Measurements from ENCODE around the gene USP54. TPM values are rescaled to one million over a fixed set of nuclear protein-coding genes. Genes with fewer than 3 reads are reported as not detected.
A peak's percentile ranks its signal among the peaks of the same experiment; 100 is the strongest.

USP54 gene
- polyA plus RNA-seq, 1 of the 3 experiments (the other 2 are of a cell fraction), result 6.5 TPM

DNA sequence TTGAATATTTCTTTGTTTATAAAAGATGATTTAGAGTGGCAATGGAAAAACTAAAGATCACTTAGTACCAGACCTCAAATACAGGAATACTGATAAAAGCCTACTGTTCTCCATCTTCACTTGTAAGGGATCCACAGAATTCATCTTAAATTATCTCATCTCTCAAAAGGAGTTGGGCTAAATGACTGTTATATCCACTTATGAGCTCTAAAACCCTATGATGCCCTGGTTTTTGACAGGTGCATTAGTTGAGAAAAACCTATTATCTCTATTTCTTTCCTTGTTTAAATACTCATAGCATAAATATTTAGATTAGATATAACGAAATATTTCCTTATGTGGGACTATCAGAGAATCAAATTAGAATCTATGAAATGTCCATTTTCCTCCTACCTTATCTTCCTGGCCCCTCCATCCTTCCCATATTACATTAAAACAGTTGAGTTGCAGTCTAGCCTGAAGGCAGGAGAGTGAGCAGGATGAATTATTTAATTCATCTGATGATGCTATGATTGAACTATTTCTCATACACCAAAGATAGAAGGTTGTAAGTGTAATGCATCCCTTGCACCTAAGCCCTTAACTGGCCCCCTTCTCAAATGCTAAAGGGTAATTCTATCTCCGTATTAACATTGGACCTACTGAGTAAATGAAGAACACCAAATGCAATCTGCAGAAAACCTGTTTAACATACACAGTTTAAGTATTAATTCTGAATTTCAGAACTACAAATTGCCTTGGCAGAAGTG, 125.0 kb downstream of the USP54 start:
- Histone ChIP-seq H3K9me2 (no peaks in the 10 kb centered on the region), H3K36me3 (replicated peaks in 1 of 2; ENCODE audit: control insufficient read depth in 1 of 2, insufficient read depth in 2 of 2, low read length in 1 of 2) (peaks cover 47 to 61% of the 10 kb centered on the region in 2 experiments), H3K9me3 (no peaks in the 10 kb centered on the region), H4K20me1 (ENCODE audit: insufficient read depth) (no peaks in the 10 kb centered on the region), H3K9ac (no peak overlapping the region), H3K27ac (ENCODE audit: low read depth in 2 of 2, low read length in 1 of 2) (no peak overlapping the region), H2AFZ (ENCODE audit: low read depth) (no peak overlapping the region), H3K27me3 (ENCODE audit: insufficient read depth) (no peaks in the 10 kb centered on the region), H3K4me2 (no peak overlapping the region), H3K4me1 (ENCODE audit: control insufficient read depth in 1 of 2, insufficient read depth in 2 of 2, low read depth in 1 of 2, low read length in 1 of 2) (peaks cover 0 to 5% of the 10 kb centered on the region in 2 experiments; a peak in 2 of 4 replicates), H3K79me2 (ENCODE audit: insufficient read depth) (no peaks in the 10 kb centered on the region), H3F3A (replicated peaks; ENCODE audit: insufficient read depth) (no peaks in the 10 kb centered on the region), H3K4me3 (ENCODE audit: low read depth in 2 of 2, low read length in 1 of 2) (no peak overlapping the region)
- peak; percentile 58 for DNase-seq
- 66% methylated on average over 2 of the region's 2 CpGs for WGBS (ENCODE audit: low lambda C conversion rate)
- TF ChIP-seq EP300 (IDR thresholded peaks at IDR 0.05; ENCODE audit: borderline replicate concordance in 1 of 2, low read depth in 1 of 2, low read length in 1 of 2) (peak in 1 of 2 experiments; percentile 70; a peak in 2 of 4 replicates), GATA2 (CRISPR knock-in tag; IDR thresholded peaks at IDR 0.05) (peak; percentile 95), RCOR1 (IDR thresholded peaks at IDR 0.05; ENCODE audit: low read length) (peak; percentile 92)
- TF ChIP-seq, protein P1, sequence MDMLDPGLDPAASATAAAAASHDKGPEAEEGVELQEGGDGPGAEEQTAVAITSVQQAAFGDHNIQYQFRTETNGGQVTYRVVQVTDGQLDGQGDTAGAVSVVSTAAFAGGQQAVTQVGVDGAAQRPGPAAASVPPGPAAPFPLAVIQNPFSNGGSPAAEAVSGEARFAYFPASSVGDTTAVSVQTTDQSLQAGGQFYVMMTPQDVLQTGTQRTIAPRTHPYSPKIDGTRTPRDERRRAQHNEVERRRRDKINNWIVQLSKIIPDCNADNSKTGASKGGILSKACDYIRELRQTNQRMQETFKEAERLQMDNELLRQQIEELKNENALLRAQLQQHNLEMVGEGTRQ (IDR thresholded peaks at IDR 0.05; ENCODE audit: borderline replicate concordance, low read depth, low read length), result no peak
- POLR2A ChIA-PET, result no interaction called here
- CTCF ChIA-PET, result interaction anchor here (1.0 to 1.1 kb wide), 3 partner anchors 27 to 48 kb away, joined by 3 read pairs; no protein-coding TSS in a partner anchor

DNA sequence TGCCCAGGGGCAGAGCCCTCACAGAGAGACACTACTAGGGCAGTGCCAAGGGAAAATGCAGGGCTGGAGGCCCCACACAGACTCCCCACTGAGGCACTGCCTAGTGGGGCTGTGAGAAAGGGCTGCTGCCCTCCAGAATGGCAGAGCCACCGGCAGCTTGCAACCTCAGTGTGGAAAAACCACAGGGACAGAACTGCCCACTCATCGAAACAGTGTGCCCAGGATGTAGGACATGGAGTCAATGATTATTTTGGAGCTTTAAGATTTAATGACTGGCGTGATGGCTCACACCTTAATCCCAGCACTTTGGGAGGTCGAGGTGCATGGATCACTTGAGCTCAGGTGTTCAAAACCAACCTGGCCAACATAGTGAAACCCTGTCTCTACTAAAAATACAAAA, 130.2 kb downstream of the USP54 start:
- Histone ChIP-seq H3K9me3 (no peaks in the 10 kb centered on the region), H3K4me1 (ENCODE audit: control insufficient read depth in 1 of 2, insufficient read depth in 2 of 2, low read depth in 1 of 2, low read length in 1 of 2) (peaks cover 0 to 5% of the 10 kb centered on the region in 2 experiments; a peak in 2 of 4 replicates), H3K36me3 (replicated peaks in 1 of 2; ENCODE audit: control insufficient read depth in 1 of 2, insufficient read depth in 2 of 2, low read length in 1 of 2) (peaks cover 8 to 40% of the 10 kb centered on the region in 2 experiments), H3F3A (replicated peaks; ENCODE audit: insufficient read depth) (no peaks in the 10 kb centered on the region), H2AFZ (ENCODE audit: low read depth) (no peak overlapping the region), H3K9ac (no peak overlapping the region), H3K79me2 (ENCODE audit: insufficient read depth) (no peaks in the 10 kb centered on the region), H3K27ac (ENCODE audit: low read depth in 2 of 2, low read length in 1 of 2) (no peak overlapping the region), H3K4me2 (no peak overlapping the region), H3K4me3 (ENCODE audit: low read depth in 2 of 2, low read length in 1 of 2) (no peak overlapping the region), H3K9me2 (no peaks in the 10 kb centered on the region), H4K20me1 (ENCODE audit: insufficient read depth) (no peaks in the 10 kb centered on the region), H3K27me3 (ENCODE audit: insufficient read depth) (no peaks in the 10 kb centered on the region)
- ChIA-PET CTCF (no interaction called here), POLR2A (no interaction called here)
- 95% methylated on average over 4 of the region's 4 CpGs for WGBS (ENCODE audit: low lambda C conversion rate)
- DNase-seq, result no peak
- no peak for TF ChIP-seq CHD2 (IDR thresholded peaks at IDR 0.05; ENCODE audit: low read length, partially characterized antibody)
- no peak for TF ChIP-seq RCOR1 (IDR thresholded peaks at IDR 0.05; ENCODE audit: low read length)
- no peak for TF ChIP-seq SIN3A (IDR thresholded peaks at IDR 0.05; ENCODE audit: borderline replicate concordance, low read depth, low read length)
- no peak for TF ChIP-seq EP300 (IDR thresholded peaks at IDR 0.05; ENCODE audit: borderline replicate concordance in 1 of 2, low read depth in 1 of 2, low read length in 1 of 2)
- TF ChIP-seq, protein P2, sequence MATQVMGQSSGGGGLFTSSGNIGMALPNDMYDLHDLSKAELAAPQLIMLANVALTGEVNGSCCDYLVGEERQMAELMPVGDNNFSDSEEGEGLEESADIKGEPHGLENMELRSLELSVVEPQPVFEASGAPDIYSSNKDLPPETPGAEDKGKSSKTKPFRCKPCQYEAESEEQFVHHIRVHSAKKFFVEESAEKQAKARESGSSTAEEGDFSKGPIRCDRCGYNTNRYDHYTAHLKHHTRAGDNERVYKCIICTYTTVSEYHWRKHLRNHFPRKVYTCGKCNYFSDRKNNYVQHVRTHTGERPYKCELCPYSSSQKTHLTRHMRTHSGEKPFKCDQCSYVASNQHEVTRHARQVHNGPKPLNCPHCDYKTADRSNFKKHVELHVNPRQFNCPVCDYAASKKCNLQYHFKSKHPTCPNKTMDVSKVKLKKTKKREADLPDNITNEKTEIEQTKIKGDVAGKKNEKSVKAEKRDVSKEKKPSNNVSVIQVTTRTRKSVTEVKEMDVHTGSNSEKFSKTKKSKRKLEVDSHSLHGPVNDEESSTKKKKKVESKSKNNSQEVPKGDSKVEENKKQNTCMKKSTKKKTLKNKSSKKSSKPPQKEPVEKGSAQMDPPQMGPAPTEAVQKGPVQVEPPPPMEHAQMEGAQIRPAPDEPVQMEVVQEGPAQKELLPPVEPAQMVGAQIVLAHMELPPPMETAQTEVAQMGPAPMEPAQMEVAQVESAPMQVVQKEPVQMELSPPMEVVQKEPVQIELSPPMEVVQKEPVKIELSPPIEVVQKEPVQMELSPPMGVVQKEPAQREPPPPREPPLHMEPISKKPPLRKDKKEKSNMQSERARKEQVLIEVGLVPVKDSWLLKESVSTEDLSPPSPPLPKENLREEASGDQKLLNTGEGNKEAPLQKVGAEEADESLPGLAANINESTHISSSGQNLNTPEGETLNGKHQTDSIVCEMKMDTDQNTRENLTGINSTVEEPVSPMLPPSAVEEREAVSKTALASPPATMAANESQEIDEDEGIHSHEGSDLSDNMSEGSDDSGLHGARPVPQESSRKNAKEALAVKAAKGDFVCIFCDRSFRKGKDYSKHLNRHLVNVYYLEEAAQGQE (IDR thresholded peaks at IDR 0.05; ENCODE audit: low read depth, low read length), result no peak
- TF ChIP-seq, protein P3, sequence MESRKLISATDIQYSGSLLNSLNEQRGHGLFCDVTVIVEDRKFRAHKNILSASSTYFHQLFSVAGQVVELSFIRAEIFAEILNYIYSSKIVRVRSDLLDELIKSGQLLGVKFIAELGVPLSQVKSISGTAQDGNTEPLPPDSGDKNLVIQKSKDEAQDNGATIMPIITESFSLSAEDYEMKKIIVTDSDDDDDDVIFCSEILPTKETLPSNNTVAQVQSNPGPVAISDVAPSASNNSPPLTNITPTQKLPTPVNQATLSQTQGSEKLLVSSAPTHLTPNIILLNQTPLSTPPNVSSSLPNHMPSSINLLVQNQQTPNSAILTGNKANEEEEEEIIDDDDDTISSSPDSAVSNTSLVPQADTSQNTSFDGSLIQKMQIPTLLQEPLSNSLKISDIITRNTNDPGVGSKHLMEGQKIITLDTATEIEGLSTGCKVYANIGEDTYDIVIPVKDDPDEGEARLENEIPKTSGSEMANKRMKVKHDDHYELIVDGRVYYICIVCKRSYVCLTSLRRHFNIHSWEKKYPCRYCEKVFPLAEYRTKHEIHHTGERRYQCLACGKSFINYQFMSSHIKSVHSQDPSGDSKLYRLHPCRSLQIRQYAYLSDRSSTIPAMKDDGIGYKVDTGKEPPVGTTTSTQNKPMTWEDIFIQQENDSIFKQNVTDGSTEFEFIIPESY (IDR thresholded peaks at IDR 0.05; ENCODE audit: borderline replicate concordance, low read depth), result no peak
- TF ChIP-seq MXI1 (IDR thresholded peaks at IDR 0.05; ENCODE audit: low read depth, low read length), result no peak
- no peak for TF ChIP-seq RXRA (IDR thresholded peaks at IDR 0.05; ENCODE audit: borderline replicate concordance, low read depth)
- no peak for TF ChIP-seq NFIC (IDR thresholded peaks at IDR 0.05; ENCODE audit: borderline replicate concordance)
- no peak for TF ChIP-seq SMC3 (IDR thresholded peaks at IDR 0.05; ENCODE audit: low read depth, low read length)
- no peak for TF ChIP-seq RFX5 (IDR thresholded peaks at IDR 0.05; ENCODE audit: low read length)
- no peak for TF ChIP-seq TEAD4 (IDR thresholded peaks at IDR 0.05; ENCODE audit: borderline replicate concordance, insufficient read depth)
- TF ChIP-seq, protein P4, sequence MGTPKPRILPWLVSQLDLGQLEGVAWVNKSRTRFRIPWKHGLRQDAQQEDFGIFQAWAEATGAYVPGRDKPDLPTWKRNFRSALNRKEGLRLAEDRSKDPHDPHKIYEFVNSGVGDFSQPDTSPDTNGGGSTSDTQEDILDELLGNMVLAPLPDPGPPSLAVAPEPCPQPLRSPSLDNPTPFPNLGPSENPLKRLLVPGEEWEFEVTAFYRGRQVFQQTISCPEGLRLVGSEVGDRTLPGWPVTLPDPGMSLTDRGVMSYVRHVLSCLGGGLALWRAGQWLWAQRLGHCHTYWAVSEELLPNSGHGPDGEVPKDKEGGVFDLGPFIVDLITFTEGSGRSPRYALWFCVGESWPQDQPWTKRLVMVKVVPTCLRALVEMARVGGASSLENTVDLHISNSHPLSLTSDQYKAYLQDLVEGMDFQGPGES (IDR thresholded peaks at IDR 0.05; ENCODE audit: low read depth, low read length), result no peak
